Mesothelial cell of epicardium (in vitro differentiated cells): Measurements from ENCODE around the gene RSBN1L. TPM values are rescaled to one million over a fixed set of nuclear protein-coding genes. Genes with fewer than 3 reads are reported as not detected.

Source experiments
- DNase-seq, 2 experiments: peaks; one replicate each; pipeline ENCODE4 v3.0.0; 2021; ENCODE audit warnings: low spot score in 2 of 2; ENCODE audit not compliant: unreplicated experiment in 2 of 2
- H3K27ac Mint-ChIP-seq: 2 replicates; pipeline ENCODE4 v1.8.0; 2021; ENCODE audit warnings: mixed read lengths
- H3K27me3 Mint-ChIP-seq: 2 replicates; pipeline ENCODE4 v1.8.0; 2021; ENCODE audit warnings: low read depth, mixed read lengths
- H3K36me3 Mint-ChIP-seq: 2 replicates; pipeline ENCODE4 v1.8.0; 2021; ENCODE audit warnings: mixed read lengths
- H3K4me1 Mint-ChIP-seq: 2 replicates; pipeline ENCODE4 v1.8.0; 2021; ENCODE audit warnings: mixed read lengths
- H3K4me3 Mint-ChIP-seq: 2 replicates; pipeline ENCODE4 v1.8.0; 2021; ENCODE audit warnings: mild to moderate bottlenecking, moderate library complexity, mixed read lengths
- H3K9me3 Mint-ChIP-seq: 2 replicates; pipeline ENCODE4 v1.8.0; 2021; ENCODE audit warnings: mixed read lengths
- total RNA-seq: library from RNA; stranded (reverse); gene quantifications from 3 replicates; pipeline ENCODE4 v1.2.1, GENCODE V29; 2021
- TF ChIP-seq, protein P1 (sequence below): fragments of 200-600 bp; sonication (generic); IDR thresholded peaks from one replicate; pipeline ENCODE4 v1.5.0; 2021; ENCODE audit warnings: antibody characterized with exemption; ENCODE audit not compliant: unreplicated experiment

RSBN1L gene
- total RNA-seq, 1 donor from 2014 or later: 26.7 TPM

DNA sequence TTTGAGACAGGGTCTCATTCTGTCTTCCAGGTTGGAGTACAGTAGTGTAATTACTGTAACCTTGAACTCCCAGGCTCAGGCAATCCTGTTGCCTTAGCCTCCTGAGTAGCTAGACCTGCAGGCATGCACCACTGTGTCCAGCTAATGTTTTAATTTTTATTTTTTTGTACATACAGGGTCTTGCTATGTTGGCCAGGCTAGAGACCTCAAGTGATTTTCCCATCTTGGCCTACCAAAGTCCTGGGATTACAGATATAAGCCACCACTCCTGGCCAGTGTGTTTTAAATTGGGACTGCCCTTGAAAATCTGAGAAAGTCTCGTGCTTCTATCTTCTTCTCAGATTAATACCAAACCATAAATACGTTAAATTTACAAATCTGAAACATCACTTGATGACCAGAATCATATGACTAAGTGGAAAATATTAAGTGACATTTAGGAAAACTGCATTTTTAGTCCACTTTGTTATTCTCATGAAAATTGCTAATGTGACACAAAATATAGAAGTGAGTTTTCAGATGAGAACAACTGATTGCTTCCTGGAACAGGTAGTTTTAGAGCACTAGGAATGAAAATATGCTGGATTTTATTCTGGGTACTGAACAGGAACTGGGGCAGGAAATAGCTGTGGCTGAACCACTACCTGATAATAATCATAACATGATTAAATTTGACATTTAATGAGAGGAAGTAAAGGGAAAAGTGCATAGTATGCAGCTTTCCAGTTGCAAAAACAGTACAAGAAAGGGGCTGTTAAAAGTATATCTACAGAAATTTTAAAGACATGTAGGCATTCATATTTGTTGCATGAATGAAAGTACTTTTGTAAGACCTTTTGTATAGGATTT, 106.5 kb downstream of the RSBN1L start:
- Mint-ChIP-seq H3K27me3 (no peaks in the 10 kb centered on the region), H3K4me3 (no peak overlapping the region), H3K9me3 (peaks cover 37% of the 10 kb centered on the region), H3K27ac (no peak overlapping the region), H3K36me3 (peaks cover 42% of the 10 kb centered on the region), H3K4me1 (peaks cover 19% of the 10 kb centered on the region)
- no peak for DNase-seq
- TF ChIP-seq, protein P1, sequence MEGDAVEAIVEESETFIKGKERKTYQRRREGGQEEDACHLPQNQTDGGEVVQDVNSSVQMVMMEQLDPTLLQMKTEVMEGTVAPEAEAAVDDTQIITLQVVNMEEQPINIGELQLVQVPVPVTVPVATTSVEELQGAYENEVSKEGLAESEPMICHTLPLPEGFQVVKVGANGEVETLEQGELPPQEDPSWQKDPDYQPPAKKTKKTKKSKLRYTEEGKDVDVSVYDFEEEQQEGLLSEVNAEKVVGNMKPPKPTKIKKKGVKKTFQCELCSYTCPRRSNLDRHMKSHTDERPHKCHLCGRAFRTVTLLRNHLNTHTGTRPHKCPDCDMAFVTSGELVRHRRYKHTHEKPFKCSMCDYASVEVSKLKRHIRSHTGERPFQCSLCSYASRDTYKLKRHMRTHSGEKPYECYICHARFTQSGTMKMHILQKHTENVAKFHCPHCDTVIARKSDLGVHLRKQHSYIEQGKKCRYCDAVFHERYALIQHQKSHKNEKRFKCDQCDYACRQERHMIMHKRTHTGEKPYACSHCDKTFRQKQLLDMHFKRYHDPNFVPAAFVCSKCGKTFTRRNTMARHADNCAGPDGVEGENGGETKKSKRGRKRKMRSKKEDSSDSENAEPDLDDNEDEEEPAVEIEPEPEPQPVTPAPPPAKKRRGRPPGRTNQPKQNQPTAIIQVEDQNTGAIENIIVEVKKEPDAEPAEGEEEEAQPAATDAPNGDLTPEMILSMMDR: no peak

DNA sequence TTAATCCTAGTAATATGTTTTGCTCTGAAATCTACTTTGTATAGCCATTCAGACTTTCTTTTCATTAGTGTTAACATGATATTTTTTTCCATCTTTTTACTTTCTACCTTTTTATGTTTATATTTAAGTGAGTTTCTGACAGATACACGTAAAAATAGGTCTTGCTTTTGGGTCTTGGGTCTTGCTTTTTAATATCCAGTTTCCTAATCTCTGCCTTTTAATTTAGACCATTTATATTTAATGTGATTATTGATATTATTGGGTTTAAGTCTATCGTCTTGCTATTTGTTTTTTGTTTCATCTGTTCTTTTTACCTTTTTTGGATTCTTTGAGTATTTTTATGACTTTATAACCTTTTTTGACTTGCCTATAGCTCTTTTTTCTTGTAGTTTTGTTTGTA, 110.2 kb downstream of the RSBN1L start:
- Mint-ChIP-seq H3K9me3 (peaks cover 52% of the 10 kb centered on the region), H3K4me3 (no peak overlapping the region), H3K36me3 (peaks cover 56% of the 10 kb centered on the region), H3K27ac (no peak overlapping the region), H3K4me1 (peaks cover 5% of the 10 kb centered on the region), H3K27me3 (no peaks in the 10 kb centered on the region)
- no peak for DNase-seq
- TF ChIP-seq, protein P1: no peak

DNA sequence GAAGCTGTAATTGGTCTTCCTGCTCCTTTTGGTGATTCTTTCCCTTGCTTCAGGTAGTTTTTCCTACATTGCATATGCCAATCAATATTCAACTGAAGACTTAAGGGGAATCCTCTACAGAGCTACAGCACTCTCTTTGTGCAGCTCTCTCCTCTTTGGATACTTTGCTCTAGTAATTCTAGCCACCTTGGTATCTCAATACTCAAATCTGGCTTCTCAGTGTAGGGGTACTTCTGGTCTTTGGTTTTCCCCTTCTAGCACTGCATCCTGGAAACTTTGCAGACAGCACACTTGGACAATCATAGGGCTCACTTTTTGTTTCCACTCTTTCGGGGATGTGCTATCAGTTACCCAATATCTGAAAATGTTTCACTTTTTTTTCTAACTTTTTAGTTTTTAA, 112.3 kb downstream of the RSBN1L start:
- H3K4me3 Mint-ChIP-seq: no peak overlapping the region
- no peak overlapping the region for H3K27ac Mint-ChIP-seq
- H3K27me3 Mint-ChIP-seq: no peaks in the 10 kb centered on the region
- TF ChIP-seq, protein P1: no peak
- DNase-seq: no peak
- H3K36me3 Mint-ChIP-seq: peaks cover 53% of the 10 kb centered on the region
- peaks cover 52% of the 10 kb centered on the region for H3K9me3 Mint-ChIP-seq
- peaks cover 17% of the 10 kb centered on the region for H3K4me1 Mint-ChIP-seq

DNA sequence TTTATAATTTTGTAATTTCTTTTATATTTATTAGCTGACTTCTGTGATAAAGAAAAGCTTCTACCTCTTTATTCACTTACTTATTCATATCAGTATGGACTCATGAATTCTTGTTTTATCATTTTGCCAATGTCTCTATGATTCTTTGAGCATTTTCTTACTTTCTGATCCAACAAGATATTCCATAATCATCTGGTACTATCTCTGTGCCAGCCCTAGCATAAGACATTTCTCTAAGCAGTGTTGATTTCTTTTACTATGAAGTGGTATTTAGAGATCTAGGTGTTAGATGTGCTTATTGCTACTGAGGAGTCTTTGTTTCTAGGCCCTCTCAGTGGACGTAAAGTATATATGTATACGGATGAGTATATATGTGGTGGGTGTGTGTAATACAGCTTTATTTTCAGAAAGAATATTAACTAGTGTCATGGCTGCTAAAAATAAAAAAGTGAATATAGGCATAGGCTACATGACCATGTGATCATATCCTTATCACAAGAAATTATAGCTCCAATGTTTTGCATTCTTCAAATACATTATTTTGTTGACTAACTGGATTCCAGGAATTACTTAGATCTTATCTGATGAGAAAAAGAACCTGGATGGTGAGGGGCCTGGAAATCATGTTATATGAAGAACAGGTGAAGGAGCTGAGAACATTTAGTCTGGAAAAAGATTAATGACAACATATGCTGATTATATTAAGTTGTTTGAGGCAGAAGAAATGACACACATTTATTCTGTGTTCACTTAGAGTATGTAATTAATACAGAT, 115.4 kb downstream of the RSBN1L start:
- Mint-ChIP-seq H3K27ac (peak overlapping the region; percentile 95), H3K36me3 (peaks cover 34% of the 10 kb centered on the region), H3K27me3 (no peaks in the 10 kb centered on the region), H3K4me1 (peaks cover 17% of the 10 kb centered on the region), H3K4me3 (no peak overlapping the region), H3K9me3 (peaks cover 39% of the 10 kb centered on the region)
- TF ChIP-seq, protein P1: no peak
- DNase-seq: no peak

DNA sequence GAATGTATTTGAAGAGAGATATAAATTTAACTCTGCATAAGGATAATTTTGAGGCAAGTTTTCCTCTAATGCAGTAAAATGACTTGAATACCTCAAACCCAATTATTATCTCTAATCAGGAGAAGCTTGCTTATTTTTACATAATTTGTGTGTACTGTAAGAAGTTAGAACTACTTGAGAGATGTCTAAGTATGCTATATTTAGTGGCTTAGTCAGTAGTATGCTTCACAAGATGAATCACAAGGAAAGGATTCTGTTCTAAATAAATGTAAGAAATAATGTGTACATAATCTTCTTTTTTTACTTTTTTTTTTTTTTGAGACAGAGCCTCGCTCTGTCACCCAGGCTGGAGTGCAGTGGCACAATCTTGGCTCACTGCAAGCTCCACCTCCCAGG, 116.0 kb downstream of the RSBN1L start:
- no peaks in the 10 kb centered on the region for H3K27me3 Mint-ChIP-seq
- peaks cover 17% of the 10 kb centered on the region for H3K4me1 Mint-ChIP-seq
- TF ChIP-seq, protein P1: no peak
- no peak for DNase-seq
- peaks cover 39% of the 10 kb centered on the region for H3K9me3 Mint-ChIP-seq
- peaks cover 35% of the 10 kb centered on the region for H3K36me3 Mint-ChIP-seq
- H3K27ac Mint-ChIP-seq: peak overlapping the region; percentile 95
- H3K4me3 Mint-ChIP-seq: no peak overlapping the region
